MM.1S (cell line): Measurements from ENCODE around the gene MGAT1.

Experiments used
- DNase-seq: peaks from one replicate; pipeline ENCODE4 v3.0.0-alpha.2; 2015
- H2AFZ ChIP-seq: fragments of 300-600 bp; sonication (generic); 2 replicates; pipeline ENCODE4 v1.6.0; 2016; ENCODE audit warnings: antibody characterized with exemption, low read length
- H3F3A ChIP-seq: fragments of 300-600 bp; sonication (generic); 2 replicates; pipeline ENCODE4 v1.6.1; 2016; ENCODE audit warnings: mild to moderate bottlenecking, antibody characterized with exemption, low read length, moderate library complexity, mixed read lengths; ENCODE audit not compliant: insufficient read depth
- H3K27ac ChIP-seq: fragments of 300-600 bp; sonication (generic); 2 replicates; pipeline ENCODE4 v1.5.1; 2016; ENCODE audit warnings: mild to moderate bottlenecking, low read length
- H3K27me3 ChIP-seq: fragments of 300-600 bp; sonication (generic); replicated peaks from 2 replicates; pipeline ENCODE4 v1.6.0; 2016; ENCODE audit warnings: low read length; ENCODE audit not compliant: insufficient read depth
- H3K36me3 ChIP-seq: fragments of 300-600 bp; sonication (generic); replicated peaks from 2 replicates; pipeline ENCODE4 v1.6.1; 2016; ENCODE audit warnings: mild to moderate bottlenecking, low read length, mixed read lengths; ENCODE audit not compliant: insufficient read depth
- H3K4me1 ChIP-seq: fragments of 300-600 bp; sonication (generic); 2 replicates; pipeline ENCODE4 v1.6.1; 2016; ENCODE audit warnings: low read length, mixed read lengths
- H3K4me2 ChIP-seq: fragments of 300-600 bp; sonication (generic); 2 replicates; pipeline ENCODE4 v1.6.0; 2016; ENCODE audit warnings: low read depth, low read length
- H3K4me3 ChIP-seq: fragments of 300-600 bp; sonication (generic); 2 replicates; pipeline ENCODE4 v1.5.1; 2016; ENCODE audit warnings: low read length, mixed read lengths
- H3K79me2 ChIP-seq: fragments of 300-600 bp; sonication (generic); 2 replicates; pipeline ENCODE4 v1.6.1; 2016; ENCODE audit warnings: mixed run types, low read length, mixed read lengths
- H3K9ac ChIP-seq: fragments of 300-600 bp; sonication (generic); 2 replicates; pipeline ENCODE4 v1.6.1; 2016; ENCODE audit warnings: low read length, mixed read lengths
- H3K9me2 ChIP-seq: fragments of 300-600 bp; sonication (generic); replicated peaks from 2 replicates; pipeline ENCODE4 v1.6.1; 2016; ENCODE audit warnings: mild to moderate bottlenecking, low read length, mixed read lengths; ENCODE audit not compliant: insufficient read depth
- H3K9me3 ChIP-seq: fragments of 300-600 bp; sonication (generic); replicated peaks from 2 replicates; pipeline ENCODE4 v1.6.1; 2016; ENCODE audit warnings: mild to moderate bottlenecking, low read length, mixed read lengths; ENCODE audit not compliant: insufficient read depth
- H4K20me1 ChIP-seq: fragments of 300-600 bp; sonication (generic); 2 replicates; pipeline ENCODE4 v1.6.1; 2016; ENCODE audit warnings: mild to moderate bottlenecking, low read length, moderate library complexity, mixed read lengths; ENCODE audit not compliant: insufficient read depth
- CTCF ChIP-seq: fragments of 300-600 bp; sonication (generic); IDR thresholded peaks from 2 replicates; pipeline ENCODE4 v1.5.1; 2016; ENCODE audit warnings: antibody characterized with exemption, low read length, mixed read lengths
- EZH2 ChIP-seq: fragments of 300-600 bp; sonication (generic); optimal IDR thresholded peaks from 2 replicates; pipeline ENCODE3; 2017; ENCODE audit warnings: low read depth, mild to moderate bottlenecking, antibody characterized with exemption, low read length, mixed read lengths
- EZH2phosphoT487 ChIP-seq: fragments of 300-600 bp; sonication (generic); IDR thresholded peaks from 2 replicates; pipeline ENCODE4 v1.6.1; 2018; ENCODE audit warnings: antibody characterized with exemption, low read length

Gene MGAT1

GRCh38 chr5:180775624-180776023, 27.0 kb downstream of the MGAT1 start:
- no peak overlapping the region for H3K27ac ChIP-seq
- no peaks in the 10 kb centered on the region for H4K20me1 ChIP-seq
- no peak for TF ChIP-seq CTCF
- TF ChIP-seq EZH2phosphoT487 = no peak
- TF ChIP-seq EZH2 = no peak
- H3F3A ChIP-seq = no peaks in the 10 kb centered on the region
- H3K9me2 ChIP-seq = no peaks in the 10 kb centered on the region
- no peaks in the 10 kb centered on the region for H3K36me3 ChIP-seq
- no peaks in the 10 kb centered on the region for H3K4me1 ChIP-seq
- DNase-seq = no peak
- no peak overlapping the region for H3K4me2 ChIP-seq
- H3K9me3 ChIP-seq = no peaks in the 10 kb centered on the region
- H3K79me2 ChIP-seq = no peaks in the 10 kb centered on the region
- H3K9ac ChIP-seq = no peak overlapping the region
- H3K27me3 ChIP-seq = no peaks in the 10 kb centered on the region
- no peak overlapping the region for H2AFZ ChIP-seq
- H3K4me3 ChIP-seq = no peak overlapping the region

GRCh38 chr5:180771839-180772238, 30.8 kb downstream of the MGAT1 start:
- Histone ChIP-seq H3K4me2 (no peak overlapping the region), H3K27me3 (no peaks in the 10 kb centered on the region), H3K4me3 (no peak overlapping the region), H3K9me3 (no peaks in the 10 kb centered on the region), H3K9me2 (no peaks in the 10 kb centered on the region), H3K36me3 (no peaks in the 10 kb centered on the region), H3K27ac (no peak overlapping the region), H2AFZ (no peak overlapping the region), H3K9ac (no peak overlapping the region), H3K79me2 (no peaks in the 10 kb centered on the region), H4K20me1 (no peaks in the 10 kb centered on the region), H3F3A (no peaks in the 10 kb centered on the region), H3K4me1 (no peaks in the 10 kb centered on the region)
- no peak for DNase-seq
- no peak for TF ChIP-seq EZH2phosphoT487
- no peak for TF ChIP-seq EZH2
- no peak for TF ChIP-seq CTCF

- H3F3A ChIP-seq = no peaks in the 10 kb centered on the region
- no peak overlapping the region for H3K9ac ChIP-seq
- no peaks in the 10 kb centered on the region for H3K79me2 ChIP-seq
- no peak overlapping the region for H3K27ac ChIP-seq
- no peaks in the 10 kb centered on the region for H3K36me3 ChIP-seq
- DNase-seq = no peak
- no peaks in the 10 kb centered on the region for H3K9me3 ChIP-seq
- H3K4me1 ChIP-seq = no peaks in the 10 kb centered on the region
- no peak for TF ChIP-seq EZH2
- TF ChIP-seq CTCF = no peak
- no peak for TF ChIP-seq EZH2phosphoT487
- no peak overlapping the region for H3K4me2 ChIP-seq
- no peaks in the 10 kb centered on the region for H4K20me1 ChIP-seq
- H3K4me3 ChIP-seq = no peak overlapping the region
- H3K27me3 ChIP-seq = no peaks in the 10 kb centered on the region
- no peaks in the 10 kb centered on the region for H3K9me2 ChIP-seq
- H2AFZ ChIP-seq = no peak overlapping the region
These were observed 32.8 kb downstream of the MGAT1 start for GRCh38 chr5:180769821-180770220.

GRCh38 chr5:180755601-180756000, 47.0 kb downstream of the MGAT1 start:
- no peaks in the 10 kb centered on the region for H3K27me3 ChIP-seq
- TF ChIP-seq EZH2phosphoT487 (no peak), EZH2 (no peak), CTCF (no peak)

More at GRCh38 chr5:180755601-180756000, 47.0 kb downstream of the MGAT1 start:
- no peak for DNase-seq
- H3K9me3 ChIP-seq = no peaks in the 10 kb centered on the region
- H3K36me3 ChIP-seq = no peaks in the 10 kb centered on the region
- H3K27ac ChIP-seq = no peak overlapping the region
- H2AFZ ChIP-seq = no peak overlapping the region
- H3F3A ChIP-seq = no peaks in the 10 kb centered on the region
- no peaks in the 10 kb centered on the region for H3K4me1 ChIP-seq
- H3K79me2 ChIP-seq = no peaks in the 10 kb centered on the region
- no peak overlapping the region for H3K9ac ChIP-seq
- no peaks in the 10 kb centered on the region for H3K9me2 ChIP-seq
- no peaks in the 10 kb centered on the region for H4K20me1 ChIP-seq
- H3K4me2 ChIP-seq = no peak overlapping the region
- no peak overlapping the region for H3K4me3 ChIP-seq
